GM21390 (cell line): ENCODE measurements around the gene UFC1.

Source experiments
- ATAC-seq: cut with Tn5 transposase; IDR thresholded peaks from one replicate; pipeline ENCODE4 v1.9.1; 2021; ENCODE audit not compliant: unreplicated experiment

The UFC1 gene

DNA sequence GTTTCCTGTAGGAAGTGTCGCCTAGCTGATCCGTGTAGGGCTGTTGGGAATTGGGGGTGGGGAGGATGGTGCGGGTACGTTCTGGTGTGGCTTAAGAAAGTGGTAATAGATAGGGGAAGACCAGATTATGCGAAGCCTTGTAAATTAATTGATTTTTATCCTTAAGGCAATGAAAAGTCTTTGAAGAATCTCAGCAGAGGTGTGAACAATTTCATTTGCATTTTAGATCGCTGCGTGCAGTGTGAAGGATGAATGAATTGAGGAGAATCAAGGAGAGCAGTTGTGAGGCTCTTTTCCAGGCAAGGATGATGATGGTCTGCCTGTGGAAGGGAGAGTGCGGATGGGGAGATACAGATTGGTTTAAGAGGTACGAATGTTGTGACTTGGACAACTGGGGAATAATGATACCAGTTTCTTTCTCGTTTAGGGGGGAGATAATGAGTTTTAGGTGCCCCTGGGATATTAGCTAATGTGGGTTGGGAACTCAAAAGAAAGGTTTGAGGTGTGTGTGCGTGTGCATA is 20.5 kb upstream of the UFC1 start:
- no peak for ATAC-seq

DNA sequence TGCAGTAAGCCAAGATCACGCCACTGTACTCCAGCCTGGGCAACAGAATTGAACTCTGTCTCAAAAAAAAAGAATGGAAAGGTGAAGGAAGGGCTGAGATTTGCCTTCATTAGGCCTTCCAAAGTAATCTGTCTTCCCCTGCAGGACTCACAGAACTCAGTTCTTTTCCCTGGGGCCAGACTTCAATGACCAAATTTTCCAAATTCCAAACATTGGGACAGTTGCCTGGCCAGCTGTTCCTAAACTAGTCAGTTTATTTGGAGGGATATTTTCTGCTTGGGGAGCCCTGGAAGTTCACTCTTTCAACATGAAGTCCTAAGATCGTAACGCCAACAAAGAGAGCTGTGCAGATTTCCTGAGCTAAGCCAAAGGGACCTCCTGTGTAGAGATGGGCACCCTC is 15.9 kb upstream of the UFC1 start:
- no peak for ATAC-seq

DNA sequence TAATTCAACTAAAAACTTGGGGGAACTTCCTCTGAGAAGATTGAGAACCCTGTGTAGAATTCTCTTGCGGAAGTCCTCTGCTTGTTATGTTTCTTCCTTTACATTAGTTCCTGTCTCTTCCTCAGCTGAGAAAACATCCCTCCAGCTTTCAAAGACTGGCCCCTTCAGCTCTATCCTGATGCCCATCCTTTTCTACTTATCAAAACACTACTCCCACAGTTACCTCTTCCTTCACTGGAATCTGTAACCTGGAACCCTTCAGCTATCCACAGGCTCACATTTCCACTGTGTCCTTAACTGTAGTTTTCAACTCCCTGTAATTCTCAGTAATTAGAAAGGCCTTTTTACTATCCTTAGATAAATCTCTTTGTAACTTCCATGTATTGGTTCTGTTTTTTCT is 15.3 kb upstream of the UFC1 start:
- no peak for ATAC-seq

DNA sequence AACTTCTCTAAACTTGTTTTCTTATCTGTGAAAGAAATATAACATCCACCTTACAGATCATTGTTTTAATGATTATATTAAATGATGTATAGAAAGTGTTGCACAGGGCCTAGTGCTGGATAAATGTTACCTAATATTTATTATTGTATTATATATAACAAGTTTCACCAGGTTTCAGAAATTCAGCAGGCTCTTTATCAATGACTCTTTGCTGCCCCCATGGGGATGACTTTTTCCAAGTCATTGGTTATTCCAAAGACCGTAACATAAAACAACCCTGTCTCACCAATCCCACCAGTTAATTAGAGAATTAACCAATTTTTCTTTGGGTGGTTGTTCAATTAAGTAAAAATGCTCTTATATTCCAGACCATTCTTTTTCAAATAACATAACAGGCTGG is 14.0 kb upstream of the UFC1 start:
- no peak for ATAC-seq

DNA sequence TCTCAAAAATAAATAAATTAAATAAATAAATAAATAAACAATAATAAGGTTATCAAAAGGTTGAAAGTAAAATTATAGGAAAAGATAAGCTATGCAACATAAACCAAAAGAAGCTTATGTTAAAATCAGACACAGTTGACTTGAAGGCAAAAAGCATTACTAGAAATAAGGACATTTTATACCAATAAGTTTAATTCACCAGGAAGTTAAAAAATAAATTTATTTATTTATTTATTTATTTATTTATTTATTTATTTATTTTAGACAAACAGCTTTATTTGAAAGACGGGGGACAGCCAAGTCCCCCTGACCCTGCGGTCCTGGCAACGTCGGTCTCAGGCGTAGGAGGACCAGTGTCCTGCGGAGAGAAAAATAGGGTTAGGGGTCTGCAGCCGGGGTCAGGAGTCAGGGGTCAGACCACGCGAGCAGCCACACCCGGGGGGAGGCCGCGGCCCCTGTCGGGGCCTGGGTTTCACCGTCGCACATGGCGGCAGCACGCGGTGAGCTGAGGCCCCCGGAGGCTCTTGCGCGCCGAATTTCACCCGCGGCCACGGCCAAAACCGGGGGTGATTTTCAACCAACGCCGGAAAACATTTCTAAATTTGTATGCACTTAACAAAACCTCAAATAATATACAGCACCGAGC is 12.9 kb upstream of the UFC1 start:
- ATAC-seq, result no peak

DNA sequence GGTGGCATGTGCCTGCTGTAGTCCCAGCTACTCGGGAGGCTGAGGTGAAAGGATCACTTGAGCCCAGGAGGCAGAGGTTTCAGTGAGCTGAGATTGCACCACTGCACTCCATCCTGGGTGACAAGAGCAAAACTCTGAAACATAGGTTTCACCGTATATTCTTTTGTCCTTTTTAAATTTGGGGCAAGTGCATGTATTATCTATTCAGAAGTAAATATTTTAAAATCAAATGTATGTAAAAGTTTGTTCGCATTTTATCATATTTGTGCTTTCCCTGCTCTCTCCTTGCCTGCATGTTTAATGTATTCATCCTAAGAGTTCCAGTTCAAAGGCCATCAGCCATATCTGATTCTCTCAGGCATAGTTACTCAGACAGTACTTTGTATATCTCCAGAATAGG is 7.9 kb upstream of the UFC1 start:
- no peak for ATAC-seq

DNA sequence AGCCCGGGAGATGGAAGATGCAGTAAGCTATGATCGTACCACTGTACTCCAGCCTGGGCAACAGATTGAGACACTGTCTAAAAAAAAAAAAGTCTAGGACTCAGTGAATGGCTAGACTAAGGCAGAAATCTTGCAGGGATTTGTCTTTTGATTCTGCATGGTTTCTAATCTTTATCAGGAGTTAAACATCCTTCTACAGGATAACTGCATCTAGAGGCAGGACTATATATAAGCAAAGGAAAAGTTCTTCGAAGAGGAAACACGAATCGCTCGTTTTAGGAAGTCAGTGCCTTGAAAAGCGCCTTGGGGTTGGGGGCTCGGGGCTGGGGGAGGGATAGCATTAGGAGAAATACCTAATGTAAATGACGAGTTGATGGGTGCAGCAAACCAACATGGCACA is 602 bp upstream of the UFC1 start:
- no peak for ATAC-seq

DNA sequence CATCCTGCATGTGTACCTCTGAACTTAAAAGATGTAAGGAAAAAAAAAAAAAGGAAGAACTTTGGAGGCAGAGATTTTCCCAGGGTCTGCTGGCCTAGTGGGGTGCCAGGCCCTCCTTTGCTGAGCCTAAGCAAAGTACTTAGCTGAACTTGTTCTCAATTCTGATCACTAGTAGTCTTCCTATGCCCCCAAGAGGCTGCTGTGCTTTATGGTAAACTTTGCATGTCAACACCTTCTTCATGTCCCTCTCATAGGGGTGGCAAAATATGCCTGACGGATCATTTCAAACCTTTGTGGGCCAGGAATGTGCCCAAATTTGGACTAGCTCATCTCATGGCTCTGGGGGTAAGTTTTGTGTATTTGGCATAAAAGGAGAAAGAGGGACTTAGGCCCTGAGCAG is 4.1 kb downstream of the UFC1 start:
- ATAC-seq, result no peak

DNA sequence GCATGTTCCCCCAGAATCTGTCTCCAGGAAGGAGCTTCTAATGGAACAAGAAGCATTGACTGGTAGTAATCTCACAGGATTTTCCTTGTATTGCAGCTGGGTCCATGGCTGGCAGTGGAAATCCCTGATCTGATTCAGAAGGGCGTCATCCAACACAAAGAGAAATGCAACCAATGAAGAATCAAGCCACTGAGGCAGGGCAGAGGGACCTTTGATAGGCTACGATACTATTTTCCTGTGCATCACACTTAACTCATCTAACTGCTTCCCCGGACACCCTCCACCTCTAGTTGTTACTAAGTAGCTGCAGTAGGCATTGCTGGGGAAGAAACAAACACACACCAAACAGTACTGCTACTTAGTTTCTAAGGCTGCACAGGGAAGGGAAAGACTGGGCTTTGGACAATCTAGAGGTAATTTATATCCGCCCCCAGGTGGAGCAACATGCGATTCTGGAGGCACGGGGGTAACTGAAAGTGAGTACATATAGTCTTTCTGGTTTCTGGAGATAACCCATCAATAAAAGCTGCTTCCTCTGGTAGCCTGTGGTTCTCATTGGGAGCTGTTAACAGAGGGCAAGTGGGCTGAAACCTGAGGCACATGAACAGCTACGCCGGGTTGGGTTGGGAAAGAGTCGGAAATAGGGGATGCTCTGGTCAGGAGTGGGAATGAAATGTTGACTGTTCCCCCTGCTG is 4.7 kb downstream of the UFC1 start:
- ATAC-seq, result no peak

DNA sequence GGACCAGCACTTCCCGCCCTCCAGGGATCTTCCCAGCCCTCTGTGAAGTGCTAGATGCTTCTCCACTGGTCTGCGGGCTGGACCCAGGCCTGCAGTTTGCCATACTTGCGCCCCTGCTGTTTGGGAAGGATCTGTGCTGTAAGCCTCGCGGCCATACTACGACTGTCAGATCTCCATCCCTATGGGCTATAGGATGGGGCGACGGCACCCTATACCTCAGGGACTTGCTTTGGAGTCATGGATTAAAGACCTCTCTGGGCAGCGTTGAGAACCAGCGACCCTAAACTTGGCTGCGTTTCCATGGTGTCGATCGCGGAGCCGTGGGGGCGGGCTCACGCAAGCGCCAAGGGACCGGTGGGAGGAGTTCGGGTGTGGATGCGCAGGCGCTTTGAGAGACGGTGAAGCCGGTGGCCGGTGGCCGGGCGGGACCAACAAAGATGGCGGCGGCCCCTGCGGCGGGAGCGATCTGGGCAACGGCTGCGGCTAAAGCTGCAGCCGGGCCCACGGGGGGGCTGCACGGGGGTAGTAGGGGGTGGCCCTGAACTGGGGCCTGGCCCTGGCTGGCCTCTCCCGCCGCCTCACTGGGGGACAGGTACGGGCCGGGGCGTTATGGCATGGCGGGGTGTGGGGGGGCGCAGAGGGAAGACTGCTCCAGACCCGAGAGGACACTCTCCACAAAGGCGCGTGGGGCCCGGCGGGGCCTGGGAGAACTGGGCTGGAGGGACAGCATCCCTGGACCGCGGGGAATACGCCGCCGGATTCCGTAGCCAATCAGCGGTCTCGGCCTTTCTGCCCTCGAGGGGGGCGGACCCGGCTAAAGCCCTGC is 5.5 kb downstream of the UFC1 start, which contains the start of gene USP21:
USP21 (plus strand) TSS at position 414 of the 826 bp plus-strand sequence. CDS start 1,141 bp downstream, outside the sequence.
- peak; percentile 72 for ATAC-seq

DNA sequence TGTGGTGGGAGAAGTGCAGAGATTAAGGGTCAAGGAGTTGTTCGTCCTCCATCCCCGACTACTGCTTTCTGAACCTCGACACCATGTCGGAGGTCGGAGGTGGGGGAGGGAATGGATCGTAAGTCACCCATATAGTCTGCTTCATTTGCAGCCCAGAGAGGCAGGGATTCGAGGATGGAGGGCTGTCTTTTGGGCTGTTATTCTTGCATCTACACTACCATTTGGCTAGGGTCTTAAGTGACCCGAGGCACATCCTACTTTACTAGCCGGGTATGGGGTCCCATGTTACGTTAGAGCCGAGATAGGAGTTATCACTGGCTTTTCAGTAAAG is 6.1 kb downstream of the UFC1 start:
- ATAC-seq, result no peak

DNA sequence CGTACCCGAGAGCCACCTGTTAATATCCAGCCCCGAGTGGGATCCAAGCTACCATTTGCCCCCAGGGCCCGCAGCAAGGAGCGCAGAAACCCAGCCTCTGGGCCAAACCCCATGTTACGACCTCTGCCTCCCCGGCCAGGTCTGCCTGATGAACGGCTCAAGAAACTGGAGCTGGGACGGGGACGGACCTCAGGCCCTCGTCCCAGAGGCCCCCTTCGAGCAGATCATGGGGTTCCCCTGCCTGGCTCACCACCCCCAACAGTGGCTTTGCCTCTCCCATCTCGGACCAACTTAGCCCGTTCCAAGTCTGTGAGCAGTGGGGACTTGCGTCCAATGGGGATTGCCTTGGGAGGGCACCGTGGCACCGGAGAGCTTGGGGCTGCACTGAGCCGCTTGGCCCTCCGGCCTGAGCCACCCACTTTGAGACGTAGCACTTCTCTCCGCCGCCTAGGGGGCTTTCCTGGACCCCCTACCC is 6.9 kb downstream of the UFC1 start:
- ATAC-seq, result no peak

DNA sequence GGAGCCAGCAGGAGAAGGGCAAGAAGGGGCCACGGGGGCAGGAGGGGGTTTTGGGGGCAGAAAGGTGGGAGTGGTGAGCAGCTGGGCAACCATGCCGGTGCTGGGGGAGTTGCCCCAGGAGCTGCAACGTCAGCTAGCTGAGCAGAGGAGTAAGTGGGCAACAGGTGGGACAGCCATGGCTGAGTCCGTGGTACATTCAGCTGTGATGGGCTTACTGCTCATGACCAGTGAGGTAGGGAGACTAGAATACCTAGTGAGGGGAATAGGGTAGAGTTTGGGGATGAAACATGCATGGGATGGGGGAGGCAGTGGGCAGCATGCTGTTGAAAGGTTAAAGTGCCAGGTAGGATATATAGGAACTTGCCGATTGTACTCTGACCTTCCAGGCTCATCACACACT is 7.9 kb downstream of the UFC1 start:
- ATAC-seq, result no peak

DNA sequence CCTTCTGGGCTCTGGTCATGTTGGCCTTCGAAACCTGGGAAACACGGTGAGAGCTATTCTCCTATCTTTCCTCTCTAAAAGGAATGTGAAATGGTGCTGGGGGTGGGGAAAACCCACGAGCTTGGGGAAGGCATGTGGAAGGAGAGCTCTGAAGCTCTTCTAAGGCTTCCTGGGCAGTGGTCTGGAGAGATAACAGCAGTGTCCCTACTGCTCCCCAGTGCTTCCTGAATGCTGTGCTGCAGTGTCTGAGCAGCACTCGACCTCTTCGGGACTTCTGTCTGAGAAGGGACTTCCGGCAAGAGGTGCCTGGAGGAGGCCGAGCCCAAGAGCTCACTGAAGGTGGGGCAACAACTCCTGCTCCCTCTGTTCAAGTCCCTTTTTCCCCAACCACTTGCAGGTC is 8.3 kb downstream of the UFC1 start:
- no peak for ATAC-seq

DNA sequence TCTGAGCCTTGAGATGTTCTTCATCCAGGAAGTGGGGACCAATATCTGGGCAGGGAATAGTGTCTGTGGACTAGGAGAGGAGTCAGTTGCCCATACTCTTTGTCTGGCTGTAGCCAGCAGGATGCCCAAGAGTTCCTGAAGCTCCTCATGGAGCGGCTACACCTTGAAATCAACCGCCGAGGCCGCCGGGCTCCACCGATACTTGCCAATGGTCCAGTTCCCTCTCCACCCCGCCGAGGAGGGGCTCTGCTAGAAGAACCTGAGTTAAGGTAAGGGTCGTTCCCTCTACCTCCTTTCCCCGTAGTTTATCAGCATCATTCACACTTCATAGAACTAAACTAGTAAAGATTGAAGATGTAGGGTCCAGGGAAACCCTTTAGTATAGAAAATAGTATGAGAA is 9.0 kb downstream of the UFC1 start:
- no peak for ATAC-seq

DNA sequence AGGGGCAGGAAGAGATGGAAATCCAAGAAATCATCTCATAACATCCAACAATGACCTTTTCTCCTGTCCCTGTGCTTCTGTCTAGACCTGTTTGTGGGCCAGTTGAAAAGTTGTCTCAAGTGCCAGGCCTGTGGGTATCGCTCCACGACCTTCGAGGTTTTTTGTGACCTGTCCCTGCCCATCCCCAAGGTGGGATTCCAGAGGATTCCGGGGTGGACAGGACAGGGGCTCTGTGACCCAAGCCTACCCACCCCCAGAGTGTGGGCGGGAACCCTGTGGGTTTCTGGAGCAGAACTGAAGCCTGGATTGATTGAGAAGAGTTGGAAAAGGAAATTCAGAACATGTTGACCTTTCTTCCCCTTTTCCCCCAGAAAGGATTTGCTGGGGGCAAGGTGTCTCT is 10.0 kb downstream of the UFC1 start:
- no peak for ATAC-seq

DNA sequence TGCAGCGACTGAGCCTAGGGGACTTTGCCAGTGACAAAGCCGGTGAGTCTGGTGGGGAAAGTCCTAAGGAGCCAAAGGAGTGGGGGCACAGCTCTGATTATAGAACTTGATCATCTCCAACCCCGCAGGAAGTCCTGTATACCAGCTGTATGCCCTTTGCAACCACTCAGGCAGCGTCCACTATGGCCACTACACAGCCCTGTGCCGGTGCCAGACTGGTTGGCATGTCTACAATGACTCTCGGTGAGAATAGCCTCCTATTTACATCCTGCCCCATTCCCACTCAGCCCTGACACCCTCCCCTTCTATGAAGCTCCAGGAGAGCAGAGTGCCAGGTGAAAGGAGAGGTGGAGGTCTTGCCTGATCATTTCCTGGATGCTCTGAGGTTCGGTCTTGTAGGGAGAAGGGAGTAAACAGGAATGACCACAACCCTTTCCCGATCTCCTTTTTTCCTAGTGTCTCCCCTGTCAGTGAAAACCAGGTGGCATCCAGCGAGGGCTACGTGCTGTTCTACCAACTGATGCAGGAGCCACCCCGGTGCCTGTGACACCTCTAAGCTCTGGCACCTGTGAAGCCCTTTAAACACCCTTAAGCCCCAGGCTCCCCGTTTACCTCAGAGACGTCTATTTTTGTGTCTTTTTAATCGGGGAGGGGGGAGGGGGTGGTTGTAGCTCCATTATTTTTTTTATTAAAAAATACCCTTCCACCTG is 11.3 kb downstream of the UFC1 start:
- ATAC-seq, result no peak

DNA sequence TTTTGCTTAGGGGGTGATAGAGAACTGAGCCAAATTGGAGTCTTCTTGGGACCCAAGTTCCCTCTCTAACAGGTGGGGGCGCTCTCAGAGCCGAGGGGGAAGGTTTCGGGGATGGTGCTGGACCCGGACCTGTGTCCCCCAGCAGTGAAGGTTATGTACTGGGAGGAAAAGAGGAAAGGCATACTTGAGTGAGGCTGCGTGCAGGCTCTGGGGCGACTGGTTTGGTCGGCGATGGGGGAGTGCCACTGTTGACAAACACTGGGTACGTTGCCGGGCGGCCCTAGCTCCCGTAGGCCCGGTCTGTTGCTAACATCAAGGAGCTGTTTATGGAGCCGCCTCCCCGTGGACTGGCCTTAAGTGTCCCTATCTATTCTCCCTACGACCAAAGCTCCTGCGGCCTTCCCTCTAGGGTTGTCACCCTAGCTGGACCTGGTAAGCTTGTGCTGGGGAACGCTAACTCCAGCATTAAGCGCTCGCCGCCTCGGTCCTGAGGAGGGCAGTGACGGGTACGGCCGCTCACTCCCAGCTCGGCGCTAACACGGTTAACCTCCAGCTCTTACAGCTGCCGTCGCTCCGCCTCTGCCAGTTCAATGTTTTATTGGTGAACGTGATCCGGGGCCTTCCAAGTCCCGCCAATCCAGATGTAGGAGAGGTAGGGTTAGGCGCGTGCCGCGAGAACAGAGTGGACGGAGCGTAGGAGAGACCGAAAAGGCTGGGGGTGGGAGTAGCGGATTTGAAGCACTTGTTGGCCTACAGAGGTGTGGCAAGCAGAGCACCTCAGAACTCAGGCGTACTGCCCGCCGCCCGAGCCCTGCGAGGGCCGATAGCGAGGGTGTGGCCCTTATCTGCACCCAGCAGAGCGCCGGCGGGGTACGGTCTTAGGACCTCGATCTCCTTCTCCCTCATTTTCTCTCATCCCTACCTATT is 12.2 kb downstream of the UFC1 start, which contains the start of gene PPOX:
PPOX (plus strand) TSS at position 685 of the 927 bp plus-strand sequence. CDS start 422 bp downstream, outside the sequence.
- ATAC-seq, result peak; percentile 91

DNA sequence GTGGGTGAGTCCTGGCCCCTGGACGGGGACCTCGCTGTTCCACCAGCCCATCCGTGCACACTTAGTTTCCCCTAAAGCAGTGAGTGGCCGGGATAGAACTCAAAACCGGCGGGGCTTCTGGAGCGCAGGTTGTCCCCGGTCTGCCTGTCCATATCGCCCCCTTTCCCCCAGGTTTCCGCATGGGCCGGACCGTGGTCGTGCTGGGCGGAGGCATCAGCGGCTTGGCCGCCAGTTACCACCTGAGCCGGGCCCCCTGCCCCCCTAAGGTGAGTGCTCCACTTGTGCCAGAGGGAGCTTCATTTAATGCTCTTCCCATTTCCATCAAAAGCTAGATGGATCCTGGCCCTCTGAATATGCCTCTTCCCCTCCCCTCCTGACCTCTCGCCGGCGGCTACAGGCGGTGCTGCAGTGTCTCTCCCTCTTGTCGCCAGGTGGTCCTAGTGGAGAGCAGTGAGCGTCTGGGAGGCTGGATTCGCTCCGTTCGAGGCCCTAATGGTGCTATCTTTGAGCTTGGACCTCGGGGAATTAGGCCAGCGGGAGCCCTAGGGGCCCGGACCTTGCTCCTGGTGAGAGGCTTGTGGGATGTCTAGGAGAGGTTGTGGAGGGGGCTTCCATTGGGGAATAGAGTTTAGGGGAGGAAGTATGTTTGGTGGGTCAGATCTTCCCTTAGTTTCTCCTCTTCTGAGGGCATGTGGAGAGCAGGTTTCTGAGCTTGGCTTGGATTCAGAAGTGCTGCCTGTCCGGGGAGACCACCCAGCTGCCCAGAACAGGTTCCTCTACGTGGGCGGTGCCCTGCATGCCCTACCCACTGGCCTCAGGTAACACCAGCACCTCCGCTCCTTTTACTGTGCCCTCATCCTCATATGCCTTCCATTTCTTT is 13.1 kb downstream of the UFC1 start:
- ATAC-seq, result peak; percentile 4
